DMS153 treated with DMSO at 0.1 percent for 48 hours (cell line): ENCODE results near the gene ARMC2.
"Not testable (repeated sequence)": the region's sequence is repeated elsewhere in the genome, so short reads cannot be mapped to it uniquely, and the experiment has no call there.

ENCODE experiments used
- DNase-seq: peaks from one replicate; lab custom pipeline; 2025; ENCODE audit not compliant: unreplicated experiment; lab: John Stamatoyannopoulos, UW

ARMC2 gene

DNA sequence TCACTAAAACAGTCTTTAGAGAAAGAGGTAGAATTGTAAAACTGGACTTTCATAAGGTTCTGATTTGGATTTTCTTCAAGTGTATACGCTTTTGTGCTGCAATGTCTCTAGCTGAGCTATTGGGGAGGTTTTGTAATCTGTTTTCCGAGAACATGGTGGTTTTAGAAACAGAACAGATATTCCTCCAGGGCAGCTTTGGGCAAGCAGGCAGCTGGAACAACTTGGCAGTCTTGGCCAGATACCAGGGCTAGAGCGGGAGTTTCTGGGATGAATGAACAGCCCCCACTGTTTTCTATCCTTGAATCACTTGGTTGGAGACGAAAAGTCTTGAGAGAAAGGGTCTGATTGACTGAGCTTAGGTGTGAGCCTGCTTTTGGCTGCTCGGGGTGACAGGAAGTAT, 17.1 kb upstream of the ARMC2 start:
- DNase-seq = no peak

DNA sequence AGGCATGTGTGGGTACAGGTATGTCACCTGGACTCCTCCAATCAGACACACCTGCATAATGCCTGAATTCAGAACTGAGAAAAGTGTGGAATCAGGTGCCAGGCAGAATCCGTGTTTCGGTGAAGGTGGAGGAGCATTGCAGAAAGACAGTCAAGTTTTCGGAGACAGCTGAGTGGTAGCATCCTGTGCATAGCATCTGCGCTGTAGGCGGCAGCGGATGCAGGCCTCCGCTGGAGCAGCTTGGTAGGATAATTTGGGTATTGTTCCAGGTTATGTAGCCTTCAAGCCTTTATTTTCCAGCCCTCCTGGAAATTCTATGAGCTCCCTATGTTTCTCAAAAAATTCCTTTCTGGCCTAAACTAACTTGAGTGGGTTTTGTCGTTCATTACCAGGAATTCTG, 15.5 kb upstream of the ARMC2 start:
- DNase-seq = no peak

DNA sequence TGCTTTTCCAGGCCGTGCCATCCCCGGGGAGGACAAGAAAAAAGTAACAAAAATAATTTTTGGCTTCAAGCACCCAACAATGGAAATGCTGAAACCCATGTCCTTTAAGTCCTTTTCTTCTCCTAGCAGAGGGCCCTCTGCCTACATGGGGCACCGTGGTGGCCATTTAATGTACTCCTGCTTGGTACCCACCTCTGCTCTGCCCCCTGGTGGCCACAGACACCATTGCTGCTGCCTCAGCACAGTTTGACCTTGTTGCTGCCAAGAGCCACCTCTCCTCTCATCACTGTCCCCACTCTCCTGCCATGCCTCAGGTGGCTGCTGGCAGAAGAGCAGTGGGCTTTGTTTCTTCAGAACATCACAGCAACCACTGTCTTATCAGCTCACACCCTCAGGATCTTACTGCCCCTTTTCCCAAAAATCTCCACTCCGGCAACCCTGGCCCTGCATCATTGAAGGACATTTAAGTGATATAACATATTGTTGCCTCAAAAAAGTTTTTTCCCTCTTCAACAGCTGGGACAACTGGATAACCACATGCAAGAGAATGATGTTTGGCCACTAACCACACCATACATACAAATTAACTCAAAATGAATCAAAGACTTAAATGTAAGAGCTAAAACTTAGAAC, 12.9 kb upstream of the ARMC2 start:
- DNase-seq = peak; percentile 52

- no peak for DNase-seq
Measured at GRCh38 chr6:108836061-108836460, 12.2 kb upstream of the ARMC2 start.

- DNase-seq = no peak
Measured at GRCh38 chr6:108837236-108837971, 10.8 kb upstream of the ARMC2 start.

GRCh38 chr6:108838101-108838717, 10.0 kb upstream of the ARMC2 start:
- DNase-seq = no peak

DNA sequence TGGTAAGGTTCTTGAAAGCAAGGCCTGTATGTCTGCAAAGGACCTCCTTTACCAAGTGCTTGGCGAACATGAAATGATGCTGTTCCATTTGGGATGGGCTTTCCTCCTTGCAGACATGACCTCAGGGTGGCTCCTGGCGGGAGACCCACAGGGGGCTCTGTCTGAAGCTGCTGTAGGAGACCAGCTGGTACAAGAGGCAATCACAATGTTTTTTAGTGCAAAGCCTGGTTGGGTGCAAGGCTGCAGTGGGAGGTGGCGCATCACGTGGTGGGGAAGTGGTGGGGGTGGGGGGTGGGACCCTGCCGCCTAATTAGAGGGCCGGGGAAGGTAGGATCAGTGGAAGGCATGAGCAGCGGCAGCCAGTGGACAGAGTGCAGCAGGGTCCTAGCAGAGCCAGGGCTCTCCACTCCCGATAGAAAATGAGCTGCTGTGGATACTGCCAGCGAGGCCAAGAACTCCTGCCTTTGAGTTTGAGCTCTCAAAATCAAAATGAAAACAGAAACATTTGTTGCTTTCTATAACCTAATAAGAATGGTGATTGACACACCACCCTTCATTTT, 9.1 kb upstream of the ARMC2 start:
- DNase-seq = no peak

GRCh38 chr6:108840919-108841318, 7.3 kb upstream of the ARMC2 start:
- DNase-seq = no peak

DNA sequence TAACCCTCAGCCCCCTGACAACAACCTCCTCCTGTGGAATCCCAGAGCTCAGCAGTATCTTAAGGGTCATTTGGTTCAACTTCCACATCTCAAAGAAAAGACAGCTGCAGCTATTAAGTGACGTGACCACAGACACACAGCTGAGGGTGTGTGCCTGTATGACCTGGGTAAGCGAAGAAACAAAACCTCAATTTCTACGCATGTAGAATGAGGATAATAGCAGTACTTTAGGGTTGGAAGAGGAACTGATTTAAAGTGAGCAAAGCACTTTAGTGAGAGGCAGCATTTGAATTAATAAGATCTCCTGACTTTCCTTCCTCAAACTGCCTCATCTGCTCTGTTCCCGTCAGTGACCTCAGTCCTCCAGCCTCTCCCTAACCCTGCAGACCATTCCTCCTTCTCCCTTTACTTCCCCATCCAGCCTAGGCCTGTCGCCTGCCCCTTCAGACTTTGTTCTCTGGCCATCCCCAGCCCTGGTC, 6.8 kb upstream of the ARMC2 start:
- no peak for DNase-seq

DNA sequence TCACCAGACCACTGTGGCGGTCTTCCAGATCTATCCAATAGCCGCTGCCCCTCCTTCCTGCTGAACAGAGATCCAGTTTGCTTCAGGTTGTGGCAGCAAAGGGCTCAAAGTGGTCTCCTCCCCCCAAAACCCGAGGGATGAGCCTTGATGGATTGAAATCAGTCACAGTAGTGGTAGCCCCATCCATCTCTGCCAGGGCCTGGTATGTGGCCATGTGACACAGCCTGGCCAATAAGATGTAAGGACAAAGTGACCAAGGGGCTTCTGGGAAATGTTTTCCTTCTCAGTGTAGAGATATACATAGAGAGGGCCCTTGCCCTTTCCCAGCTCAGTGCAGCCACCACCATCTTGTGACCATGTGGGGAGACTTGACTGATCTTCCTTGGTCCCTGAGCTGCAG, 4.1 kb upstream of the ARMC2 start:
- DNase-seq = no peak

DNA sequence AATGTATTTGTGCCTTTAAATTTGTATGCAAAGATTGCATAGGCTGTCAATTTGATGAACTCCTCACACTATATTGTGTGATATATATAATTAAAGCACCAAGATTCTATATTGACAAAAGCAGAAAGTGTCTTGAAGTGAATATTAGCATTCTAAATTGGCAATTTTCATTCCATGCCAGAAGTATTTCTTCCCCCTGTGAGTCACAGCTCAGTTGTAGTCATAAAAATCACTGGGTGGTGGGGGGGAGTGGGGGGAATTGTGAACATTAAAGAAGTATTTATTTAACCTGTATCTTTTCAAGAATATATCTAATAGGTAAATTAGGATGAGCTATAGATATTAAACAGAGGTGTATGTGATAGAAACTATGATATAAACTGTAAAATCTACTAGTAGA, 3.1 kb upstream of the ARMC2 start:
- DNase-seq = no peak

- no peak for DNase-seq
Measured at GRCh38 chr6:108846101-108846500, 2.1 kb upstream of the ARMC2 start.

DNA sequence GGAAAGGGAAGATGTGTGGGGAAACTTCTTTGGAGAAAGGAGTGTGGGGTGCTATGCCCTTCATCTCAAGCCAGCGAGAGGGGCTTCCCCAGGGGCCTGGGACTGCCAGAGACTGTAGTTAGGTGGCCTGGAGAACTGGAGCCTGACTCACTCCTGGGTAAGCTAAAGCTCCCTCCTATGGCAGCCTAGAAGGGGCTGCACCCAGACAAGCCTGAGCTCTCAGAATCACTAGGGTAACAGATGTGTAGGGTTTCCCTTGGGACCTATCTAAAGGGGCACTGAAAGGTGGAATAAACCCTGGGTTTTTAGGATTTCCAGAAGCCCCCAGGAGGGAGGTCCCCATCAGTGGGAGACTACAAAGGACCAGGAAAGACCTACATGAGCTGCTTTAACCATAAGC, 1.6 kb upstream of the ARMC2 start:
- no peak for DNase-seq

DNA sequence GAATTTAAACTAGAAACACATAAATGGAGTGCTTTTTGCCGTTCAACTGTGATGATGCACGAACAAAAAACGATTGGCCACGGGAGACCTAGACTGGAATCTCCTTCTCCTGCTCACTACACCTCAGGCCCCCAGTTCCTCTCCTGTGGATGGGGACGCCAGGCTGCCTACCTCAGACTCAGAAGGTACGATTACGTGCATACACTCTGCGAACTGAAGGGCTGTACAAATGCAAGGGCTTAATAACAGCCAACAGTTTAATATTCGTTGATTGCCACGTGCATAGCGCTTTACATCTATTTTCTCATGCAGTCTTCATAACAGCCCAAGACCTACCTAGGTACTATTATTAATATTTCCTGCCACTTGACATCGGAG, 495 bp upstream of the ARMC2 start:
- DNase-seq = no peak

- DNase-seq = no peak
Measured at GRCh38 chr6:108850669-108851465, 2.6 kb downstream of the ARMC2 start.

DNA sequence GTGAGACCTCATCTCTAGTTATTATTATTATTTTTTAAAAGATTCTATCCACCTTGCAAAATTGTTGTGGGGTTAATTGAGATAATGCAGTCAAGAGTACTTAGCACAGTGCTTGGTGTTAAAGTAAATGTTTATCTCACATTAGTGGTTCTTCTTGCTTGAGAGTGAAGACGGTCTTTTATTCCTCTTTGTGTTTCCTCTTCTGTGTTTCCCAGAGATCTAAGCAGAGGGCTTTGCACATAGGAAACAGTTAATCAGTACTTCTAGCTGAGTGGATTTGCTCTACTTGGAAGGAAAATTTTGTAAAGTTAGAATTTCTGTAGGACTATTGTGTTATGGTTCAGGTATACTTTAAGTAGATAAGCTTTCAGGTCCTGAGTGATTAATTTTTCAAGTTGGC, 3.5 kb downstream of the ARMC2 start:
- DNase-seq = no peak

DNA sequence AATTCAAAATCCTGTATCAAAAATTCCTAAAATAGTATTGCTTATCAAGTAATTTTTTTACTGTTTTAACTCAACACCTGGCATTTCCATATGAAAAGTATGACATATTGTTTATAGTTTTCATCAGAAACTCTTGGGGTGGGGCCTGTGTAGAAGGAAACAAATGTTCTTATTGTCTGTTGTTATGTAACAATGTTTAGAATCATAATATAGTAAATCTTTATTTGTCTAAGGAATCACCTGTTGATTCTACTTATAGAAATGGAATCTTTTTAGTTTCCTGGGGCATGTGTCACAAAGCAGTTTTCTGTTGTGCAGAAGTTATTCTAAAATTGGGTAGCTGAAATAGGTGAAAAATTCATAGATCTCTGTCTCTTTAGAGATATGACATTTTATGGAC, 4.9 kb downstream of the ARMC2 start:
- no peak for DNase-seq

DNA sequence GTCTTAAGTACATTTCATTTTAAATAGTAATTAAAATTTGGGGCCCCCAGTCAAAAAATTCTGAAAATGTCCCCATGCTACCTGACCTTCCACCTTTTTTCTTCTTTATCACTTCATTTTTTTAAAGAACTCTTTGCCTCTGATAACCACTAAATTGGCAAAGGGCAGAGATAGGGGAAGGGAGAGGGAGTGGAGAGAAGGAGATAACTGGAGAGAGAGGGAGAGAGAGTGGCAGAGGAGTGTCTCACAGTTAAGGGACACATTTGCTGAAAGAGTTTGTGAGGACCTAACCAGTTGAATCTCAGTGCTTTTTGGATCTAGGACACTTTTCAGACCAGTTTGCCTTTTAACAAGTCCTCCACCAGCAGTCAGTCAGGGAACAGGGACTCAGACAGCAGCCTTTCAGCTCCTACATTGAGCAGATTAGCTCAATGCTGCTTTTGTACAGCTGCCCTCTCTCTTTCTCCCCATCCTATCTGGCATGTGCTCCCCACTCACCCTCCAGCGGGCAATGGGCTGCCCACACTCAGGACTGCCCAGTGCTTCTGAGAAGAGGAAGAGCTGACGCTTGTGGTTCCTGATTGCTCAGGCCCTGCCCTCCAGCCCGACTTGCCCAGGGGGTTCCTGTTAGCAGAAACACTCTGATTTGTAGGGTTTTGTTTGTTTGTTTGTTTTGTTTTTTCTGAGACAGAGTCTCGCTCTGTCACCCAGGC, 14.4 kb downstream of the ARMC2 start:
- DNase-seq = no peak

DNA sequence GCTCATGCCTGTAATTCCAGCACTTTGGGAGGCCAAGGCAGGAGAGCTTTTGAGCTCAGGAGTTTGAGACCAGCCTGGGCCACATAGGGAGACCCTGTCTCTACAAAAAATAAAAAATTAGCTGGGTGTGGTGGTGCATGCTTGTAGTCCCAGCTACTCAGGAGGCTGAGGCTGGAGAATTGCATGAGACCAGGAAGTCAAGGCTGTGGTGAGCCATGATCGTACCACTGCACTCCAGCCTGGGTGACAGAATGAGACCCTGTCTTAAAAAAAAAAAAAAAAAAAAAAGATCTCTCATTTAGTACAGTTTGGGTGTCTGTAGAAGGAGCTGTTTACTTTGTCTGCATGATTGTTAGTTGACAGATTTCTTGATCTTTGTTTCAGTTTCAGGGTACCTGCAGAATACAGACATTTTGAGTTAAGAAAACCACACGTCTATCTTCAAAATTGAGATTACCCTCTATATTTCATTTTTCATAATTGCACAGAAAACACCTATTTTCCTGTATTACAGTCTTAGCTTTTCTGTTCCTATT, 17.6 kb downstream of the ARMC2 start:
- not testable (repeated sequence) for DNase-seq

- DNase-seq = no peak
Measured at GRCh38 chr6:108866798-108867197, 18.6 kb downstream of the ARMC2 start.
